ENCODE measurements around the gene TAS2R43.
"Not testable (repeated sequence)": the region's sequence is repeated elsewhere in the genome, so short reads cannot be mapped to it uniquely, and the experiment has no call there.

The TAS2R43 gene

DNA sequence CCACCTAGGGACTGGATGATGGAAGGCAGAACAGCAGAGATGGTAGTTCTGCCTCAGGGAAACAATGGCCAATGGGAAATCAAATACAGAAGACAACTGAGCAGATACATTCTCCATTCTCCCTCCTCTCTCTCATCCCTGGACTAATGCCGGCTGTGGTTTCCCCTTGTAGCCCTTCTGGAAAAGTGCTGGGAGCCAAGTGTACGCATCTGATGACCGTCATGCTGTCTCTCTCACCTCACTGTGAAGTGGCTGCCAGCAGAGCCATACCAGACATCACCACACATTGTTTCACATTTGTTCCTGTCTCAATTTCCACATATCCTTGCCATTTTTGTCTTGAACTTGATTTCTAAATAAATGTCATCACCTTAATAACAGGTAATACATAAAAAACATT is 33.1 kb downstream of the TAS2R43 start:
- DNase-seq (ENCODE audit: extremely low read depth, low read depth), result no peak
- TF ChIP-seq, protein P1, sequence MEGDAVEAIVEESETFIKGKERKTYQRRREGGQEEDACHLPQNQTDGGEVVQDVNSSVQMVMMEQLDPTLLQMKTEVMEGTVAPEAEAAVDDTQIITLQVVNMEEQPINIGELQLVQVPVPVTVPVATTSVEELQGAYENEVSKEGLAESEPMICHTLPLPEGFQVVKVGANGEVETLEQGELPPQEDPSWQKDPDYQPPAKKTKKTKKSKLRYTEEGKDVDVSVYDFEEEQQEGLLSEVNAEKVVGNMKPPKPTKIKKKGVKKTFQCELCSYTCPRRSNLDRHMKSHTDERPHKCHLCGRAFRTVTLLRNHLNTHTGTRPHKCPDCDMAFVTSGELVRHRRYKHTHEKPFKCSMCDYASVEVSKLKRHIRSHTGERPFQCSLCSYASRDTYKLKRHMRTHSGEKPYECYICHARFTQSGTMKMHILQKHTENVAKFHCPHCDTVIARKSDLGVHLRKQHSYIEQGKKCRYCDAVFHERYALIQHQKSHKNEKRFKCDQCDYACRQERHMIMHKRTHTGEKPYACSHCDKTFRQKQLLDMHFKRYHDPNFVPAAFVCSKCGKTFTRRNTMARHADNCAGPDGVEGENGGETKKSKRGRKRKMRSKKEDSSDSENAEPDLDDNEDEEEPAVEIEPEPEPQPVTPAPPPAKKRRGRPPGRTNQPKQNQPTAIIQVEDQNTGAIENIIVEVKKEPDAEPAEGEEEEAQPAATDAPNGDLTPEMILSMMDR (IDR thresholded peaks at IDR 0.05; ENCODE audit: low read depth, low read length), result no peak

DNA sequence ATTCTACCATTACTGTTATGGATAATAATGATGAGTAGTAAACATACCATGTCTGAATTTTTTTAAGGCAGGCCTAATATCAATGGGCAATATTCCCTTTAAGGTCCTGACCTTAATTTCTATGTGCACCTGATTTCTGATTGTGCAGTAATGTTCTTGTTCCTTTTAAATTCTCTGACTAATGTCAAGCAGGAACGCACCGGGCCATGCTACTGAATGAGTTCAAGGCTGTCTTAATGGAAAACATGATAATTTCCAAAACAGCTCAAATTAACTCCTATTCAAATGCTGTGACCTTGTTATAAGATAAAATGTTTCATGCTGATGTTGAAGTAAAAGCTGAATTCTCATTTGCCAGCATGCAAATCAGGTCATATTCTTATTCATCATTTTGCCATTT is 36.8 kb downstream of the TAS2R43 start:
- no peak for DNase-seq (ENCODE audit: extremely low read depth, low read depth)
- TF ChIP-seq, protein P1 (IDR thresholded peaks at IDR 0.05; ENCODE audit: low read depth, low read length), result no peak

DNA sequence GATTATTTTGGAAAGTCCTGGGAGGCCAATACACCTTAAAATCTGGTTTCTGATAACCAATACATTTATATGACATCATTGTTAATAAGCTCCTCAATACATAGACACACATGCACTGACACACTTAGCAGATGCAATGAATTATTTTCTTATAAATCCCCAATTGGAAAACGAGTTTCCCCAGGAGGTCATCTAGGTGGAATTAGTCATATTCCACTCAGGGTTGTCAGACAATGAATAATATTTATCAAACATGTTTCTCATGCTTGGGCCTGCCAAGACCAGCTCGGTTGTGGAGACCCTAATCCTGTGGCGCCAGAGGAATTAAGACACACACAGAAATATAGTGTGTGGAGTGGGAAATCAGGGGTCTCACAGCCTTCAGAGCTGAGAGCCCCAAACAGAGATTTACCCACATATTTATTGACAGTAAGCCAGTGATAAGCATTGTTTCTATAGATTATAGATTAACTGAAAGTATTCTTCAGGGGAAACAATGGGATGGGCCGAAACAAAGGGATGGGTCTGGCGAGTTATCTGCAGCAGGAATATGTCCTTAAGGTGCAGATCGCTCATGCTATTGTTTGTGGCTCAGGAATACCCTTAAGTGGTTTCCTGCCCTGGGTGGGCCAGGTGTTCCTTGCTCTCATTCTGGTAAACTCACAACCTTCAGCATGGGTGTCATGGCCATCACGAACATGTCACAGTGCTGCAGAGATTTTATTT is 42.1 kb downstream of the TAS2R43 start:
- DNase-seq (ENCODE audit: extremely low read depth, low read depth), result not testable (repeated sequence)

DNA sequence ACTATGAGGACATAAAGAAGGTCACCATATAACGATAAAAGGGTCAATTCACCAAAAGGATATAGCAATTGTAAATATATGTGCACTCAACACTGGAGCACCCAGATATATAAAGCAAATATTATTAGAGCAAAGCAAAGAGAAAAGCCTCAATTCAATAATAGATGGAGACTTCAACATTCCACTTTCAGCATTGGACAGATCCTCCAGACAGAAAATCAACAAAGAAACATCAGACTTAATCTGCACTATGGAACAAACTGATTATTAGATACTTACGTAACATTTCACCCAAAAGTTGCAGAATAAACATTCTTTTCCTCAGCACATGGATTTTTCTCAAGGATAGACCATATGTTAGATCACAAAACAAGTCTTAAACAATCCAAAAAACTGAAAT is 50.7 kb downstream of the TAS2R43 start:
- DNase-seq (ENCODE audit: extremely low read depth, low read depth), result not testable (repeated sequence)
